RKO (cell line): ENCODE data around the gene GCK.

ENCODE experiments used
- DNase-seq: peaks from one replicate; pipeline ENCODE4 v3.0.0-alpha.2; 2016; ENCODE audit warnings: low spot score

Gene GCK

GRCh38 chr7:44103923-44104859 is 85.0 kb downstream of the GCK start, which contains the start of gene AEBP1:
AEBP1 (plus strand) TSS chr7:44104345; CDS start chr7:44104666, 321 bp downstream.
- DNase-seq, result no peak

DNA sequence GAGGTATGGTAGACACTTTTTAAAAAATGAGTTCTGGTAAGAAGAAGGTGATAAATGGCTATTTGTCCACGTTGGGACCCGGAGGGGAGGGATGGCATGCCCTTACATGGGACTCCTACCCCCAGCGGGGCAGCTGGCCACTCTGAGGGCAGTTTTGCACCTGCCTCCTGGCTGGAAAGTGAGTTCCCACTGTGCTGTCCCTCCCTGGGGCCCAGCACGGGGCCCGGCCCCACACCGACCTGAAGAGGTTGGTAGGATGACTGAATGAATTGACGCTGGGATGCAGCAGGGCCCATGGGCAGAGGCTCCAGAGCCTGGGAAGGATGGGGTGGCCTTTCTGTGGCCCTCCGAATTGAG is 85.7 kb downstream of the GCK start:
- DNase-seq, result no peak

DNA sequence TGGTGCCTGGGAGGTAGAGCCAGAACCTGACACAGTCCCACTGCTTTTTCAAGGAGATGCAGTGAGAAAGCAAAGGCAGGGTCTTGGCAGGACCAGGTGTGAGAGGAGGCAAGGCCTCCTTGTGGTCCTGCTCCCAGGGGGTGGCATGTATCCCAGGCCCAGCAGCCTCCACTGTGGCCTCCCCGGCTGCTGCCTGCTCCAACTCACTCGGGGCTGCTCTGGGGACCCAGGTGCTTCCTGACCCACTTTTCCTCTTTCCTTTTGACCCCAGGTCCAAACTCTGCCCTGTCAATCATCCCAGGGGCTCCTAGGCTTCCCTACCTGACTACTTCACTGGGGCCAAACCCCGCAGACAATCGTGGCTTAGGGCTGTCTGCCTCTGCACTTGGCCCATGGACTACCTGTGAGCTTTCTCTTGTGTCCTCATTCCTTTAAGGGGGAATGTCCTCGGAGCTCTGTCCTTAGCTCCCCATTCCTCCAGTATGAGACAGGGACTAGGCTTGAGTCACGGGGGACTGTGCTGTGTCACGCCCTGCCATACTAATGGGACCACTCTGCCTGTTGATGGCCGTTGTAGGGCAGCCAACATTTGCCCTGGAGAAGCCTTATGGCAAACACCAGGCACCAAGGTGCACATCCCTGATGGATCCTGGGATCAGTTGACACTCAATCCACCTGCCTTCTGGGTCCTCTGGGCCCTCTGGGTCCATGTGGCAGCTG is 86.2 kb downstream of the GCK start:
- DNase-seq, result no peak

DNA sequence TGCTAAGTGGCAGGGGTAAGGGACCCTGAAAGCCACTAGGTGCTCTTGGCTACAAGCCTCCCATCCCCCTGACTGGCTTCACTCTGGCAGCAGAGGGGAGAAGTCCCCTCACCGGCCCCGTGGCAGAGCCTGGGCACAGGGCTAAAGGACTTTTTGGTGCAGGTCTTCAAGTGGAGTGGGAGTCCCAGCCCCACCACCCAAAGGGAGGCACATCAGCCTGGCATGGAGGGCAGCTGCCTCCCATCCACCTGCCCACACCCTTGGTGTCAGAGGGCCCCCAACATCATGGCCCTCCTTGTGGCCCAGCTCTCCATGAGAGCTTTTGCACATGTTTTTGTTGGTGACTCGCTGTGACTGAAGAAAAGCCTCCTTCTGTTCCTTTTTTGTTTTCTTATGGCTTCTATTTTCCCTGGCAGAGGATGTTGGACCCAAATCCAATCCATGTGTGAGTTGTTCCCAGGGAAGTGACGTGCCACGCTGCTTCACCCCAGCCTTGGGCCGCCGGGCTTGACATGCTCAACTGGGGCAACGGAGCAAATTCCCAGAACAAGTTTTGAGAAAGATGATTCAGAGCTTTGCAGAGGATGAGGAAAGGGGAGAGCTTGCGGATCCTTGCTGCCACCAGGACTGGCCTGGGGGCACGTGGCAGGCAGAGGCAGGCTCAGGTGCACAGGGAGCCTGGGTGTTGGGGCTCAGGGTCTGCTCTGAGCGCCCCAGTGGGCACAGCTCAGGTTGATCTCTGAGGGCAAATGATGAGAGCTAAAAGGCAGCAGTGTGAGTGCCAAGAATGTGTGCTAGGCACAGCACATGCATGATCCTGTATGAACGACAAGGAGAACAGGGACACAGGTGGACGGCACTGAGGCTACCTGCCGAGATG is 87.0 kb downstream of the GCK start:
- DNase-seq, result no peak

DNA sequence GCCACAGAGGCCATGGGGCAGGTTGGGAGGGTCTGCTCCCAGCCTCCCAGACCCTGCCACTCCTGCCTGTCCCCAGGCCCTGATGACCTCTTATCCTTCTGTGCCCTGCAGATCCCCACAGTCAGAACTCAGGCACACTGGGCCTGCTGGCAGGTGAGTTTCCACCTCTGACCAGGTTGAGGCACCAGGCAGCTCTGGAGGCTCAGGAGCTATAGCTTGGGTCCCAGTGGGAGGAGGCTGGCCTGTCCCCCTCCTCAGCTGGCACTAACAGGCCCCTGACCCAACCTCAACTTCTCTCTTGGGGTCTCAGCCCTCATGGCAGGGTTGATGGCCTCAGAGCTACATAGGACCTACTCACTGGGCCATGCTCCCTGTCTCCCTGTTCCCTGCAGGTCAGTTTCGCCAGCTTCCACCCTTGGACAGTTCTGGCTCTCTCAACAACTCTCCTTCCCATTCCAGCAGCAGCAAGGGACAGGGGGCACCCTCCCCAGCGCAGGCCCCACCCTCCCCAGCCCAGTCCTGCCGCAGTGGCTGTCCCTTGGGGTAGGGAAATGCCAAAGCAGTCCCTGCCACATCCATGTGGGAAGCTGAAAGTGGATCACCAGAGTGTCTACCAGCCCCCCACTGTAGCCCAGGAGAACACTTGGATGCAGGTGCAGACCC is 87.8 kb downstream of the GCK start:
- DNase-seq, result no peak

GRCh38 chr7:44100458-44101302 is 88.6 kb downstream of the GCK start:
- DNase-seq, result no peak

DNA sequence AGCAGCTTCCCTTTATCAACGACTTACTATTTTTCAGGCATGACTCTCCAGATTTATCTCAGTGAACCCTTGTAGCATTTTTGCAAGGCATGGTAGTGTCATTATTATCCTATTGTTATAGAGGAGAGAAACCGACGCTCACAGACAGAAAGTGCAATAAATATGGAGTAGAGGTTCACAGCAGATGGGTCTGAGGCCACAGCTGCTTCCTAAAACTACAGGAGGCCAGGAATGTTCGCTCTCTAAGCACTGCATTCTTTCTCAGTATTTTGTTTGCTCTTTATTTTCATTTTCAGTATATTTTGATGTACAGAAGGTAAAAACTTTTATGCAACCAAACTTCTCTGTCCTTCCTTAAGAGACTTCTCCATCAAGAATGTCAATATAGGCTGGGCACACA is 89.6 kb downstream of the GCK start:
- DNase-seq, result no peak

DNA sequence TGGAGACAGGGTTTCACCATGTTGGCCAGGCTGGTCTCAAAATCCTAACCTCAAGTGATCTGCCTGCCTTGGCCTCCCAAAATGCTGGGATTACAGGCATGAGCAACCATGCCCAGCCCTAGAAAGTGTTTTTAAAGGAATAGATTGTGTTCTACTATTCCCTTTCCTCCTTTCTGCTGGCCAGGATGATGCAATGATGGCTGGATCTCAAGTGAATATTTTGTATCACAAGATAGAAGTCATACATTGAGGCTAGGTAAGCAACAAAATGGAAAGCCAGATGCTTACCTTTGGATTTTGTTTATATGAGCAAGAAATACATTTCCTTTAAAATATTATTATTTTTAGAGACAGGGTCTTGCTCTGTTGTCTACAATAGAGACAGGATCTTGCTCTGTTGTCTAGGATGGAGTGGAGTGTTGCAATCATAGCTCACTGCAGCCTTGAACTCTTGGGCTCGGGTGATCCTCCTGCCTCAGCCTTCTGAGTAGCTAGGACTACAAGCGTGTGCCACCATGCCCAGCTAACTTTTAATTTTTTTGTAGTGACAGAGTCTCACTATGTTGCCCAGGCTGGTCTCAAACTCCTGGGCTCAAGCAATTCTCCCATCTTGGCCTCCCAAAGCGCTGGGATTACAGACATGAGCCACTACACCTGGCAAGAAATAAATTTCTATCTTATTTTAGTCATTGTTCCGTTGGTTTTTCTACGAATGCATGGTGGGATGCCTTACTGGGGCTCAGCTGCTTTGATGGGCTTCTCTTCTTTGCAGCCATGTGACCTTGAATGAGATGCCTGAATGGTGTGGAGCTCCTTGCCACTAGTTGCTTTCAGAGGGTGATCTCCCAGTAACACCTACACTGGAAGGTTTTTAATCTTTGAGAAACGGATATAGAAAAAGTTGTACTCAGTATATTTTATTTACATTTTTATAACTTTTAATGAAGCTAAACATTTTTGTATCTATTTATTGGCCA is 90.9 kb downstream of the GCK start:
- no peak for DNase-seq

GRCh38 chr7:44097064-44097932 is 91.9 kb downstream of the GCK start:
- DNase-seq, result no peak

GRCh38 chr7:44096326-44096881 is 92.8 kb downstream of the GCK start:
- DNase-seq, result no peak

DNA sequence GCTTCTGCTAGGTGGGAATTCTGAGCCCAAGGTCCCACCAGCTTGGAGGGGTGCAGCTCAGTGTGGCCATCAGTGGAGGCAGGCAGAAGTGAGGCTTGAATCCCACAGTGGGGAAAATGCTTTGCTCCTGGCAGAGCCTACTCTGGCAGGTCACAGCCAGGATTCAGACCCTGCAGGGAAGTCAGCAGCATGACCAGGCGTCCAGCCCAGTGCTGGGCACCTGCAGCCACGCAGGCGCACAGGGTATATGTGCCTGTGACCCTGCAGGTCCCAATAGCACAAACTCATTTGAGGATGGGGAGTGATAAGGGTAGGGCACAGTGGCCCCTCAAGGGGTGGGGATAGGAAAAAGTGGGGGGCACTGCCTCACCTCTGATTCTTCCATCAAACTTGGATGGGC is 93.5 kb downstream of the GCK start:
- no peak for DNase-seq

- no peak for DNase-seq
Measured at GRCh38 chr7:44094883-44095592, 94.2 kb downstream of the GCK start.

- DNase-seq, result no peak
Measured at GRCh38 chr7:44094365-44094764, 94.9 kb downstream of the GCK start.
